Measurements from ENCODE around the gene C9orf50.

DNA sequence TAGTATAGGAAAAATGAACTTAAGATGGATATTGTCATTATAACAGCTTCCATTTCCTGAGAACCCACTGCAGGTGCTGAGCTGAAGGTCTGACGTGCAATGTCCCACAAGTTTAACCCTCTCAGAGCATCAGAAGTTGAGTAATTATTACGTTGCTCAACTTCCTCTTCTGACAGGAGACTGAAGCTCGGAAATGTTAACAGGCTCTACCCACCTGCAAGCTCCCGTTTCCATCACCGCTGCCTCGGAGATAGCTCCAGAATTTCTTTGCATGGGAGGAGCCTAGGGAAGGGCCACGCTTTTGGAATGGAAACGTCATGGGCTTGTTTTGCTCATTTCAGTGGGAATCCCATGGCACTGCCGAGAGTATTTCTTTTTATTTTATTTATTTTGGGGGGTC lies 4.0 kb upstream of the C9orf50 start:
- no peak for TF ChIP-seq FOXA1 (IDR thresholded peaks at IDR 0.05)
- TF ChIP-seq SP1 (IDR thresholded peaks at IDR 0.05) = no peak
- TF ChIP-seq NFRKB (IDR thresholded peaks at IDR 0.05) = no peak
- no peak for TF ChIP-seq CTBP1 (IDR thresholded peaks at IDR 0.05; ENCODE audit: borderline replicate concordance)
- no peak for TF ChIP-seq ELF4 (IDR thresholded peaks at IDR 0.05)
- no peak for TF ChIP-seq TARDBP (IDR thresholded peaks at IDR 0.05)
- TF ChIP-seq HDGF (IDR thresholded peaks at IDR 0.05; ENCODE audit: borderline replicate concordance) = no peak
- TF ChIP-seq ARNT (IDR thresholded peaks at IDR 0.05) = no peak
- no peak for TF ChIP-seq FOXM1 (IDR thresholded peaks at IDR 0.05; ENCODE audit: borderline replicate concordance)
- TF ChIP-seq BHLHE40 (IDR thresholded peaks at IDR 0.05; ENCODE audit: borderline replicate concordance) = no peak
- no peak for TF ChIP-seq SUZ12 (IDR thresholded peaks at IDR 0.05)
- no peak for TF ChIP-seq LEF1 (IDR thresholded peaks at IDR 0.05; ENCODE audit: borderline replicate concordance)
- no peak for TF ChIP-seq FOXK2 (IDR thresholded peaks at IDR 0.05)
- no peak for TF ChIP-seq ZNF384 (IDR thresholded peaks at IDR 0.05)
